GM18507 (cell line): Measurements from ENCODE around the gene MAP1LC3B.

Source experiments
- DNase-seq: peaks from one replicate; pipeline ENCODE4 v3.0.0; 2011; ENCODE audit warnings: low read depth; ENCODE audit not compliant: insufficient read length; ENCODE audit errors: extremely low spot score
- FAIRE-seq: peaks from 2 replicates; lab custom pipeline; 2011; peaks lifted over from hg19 to GRCh38; lab: Jason Lieb, UNC

MAP1LC3B gene

DNA sequence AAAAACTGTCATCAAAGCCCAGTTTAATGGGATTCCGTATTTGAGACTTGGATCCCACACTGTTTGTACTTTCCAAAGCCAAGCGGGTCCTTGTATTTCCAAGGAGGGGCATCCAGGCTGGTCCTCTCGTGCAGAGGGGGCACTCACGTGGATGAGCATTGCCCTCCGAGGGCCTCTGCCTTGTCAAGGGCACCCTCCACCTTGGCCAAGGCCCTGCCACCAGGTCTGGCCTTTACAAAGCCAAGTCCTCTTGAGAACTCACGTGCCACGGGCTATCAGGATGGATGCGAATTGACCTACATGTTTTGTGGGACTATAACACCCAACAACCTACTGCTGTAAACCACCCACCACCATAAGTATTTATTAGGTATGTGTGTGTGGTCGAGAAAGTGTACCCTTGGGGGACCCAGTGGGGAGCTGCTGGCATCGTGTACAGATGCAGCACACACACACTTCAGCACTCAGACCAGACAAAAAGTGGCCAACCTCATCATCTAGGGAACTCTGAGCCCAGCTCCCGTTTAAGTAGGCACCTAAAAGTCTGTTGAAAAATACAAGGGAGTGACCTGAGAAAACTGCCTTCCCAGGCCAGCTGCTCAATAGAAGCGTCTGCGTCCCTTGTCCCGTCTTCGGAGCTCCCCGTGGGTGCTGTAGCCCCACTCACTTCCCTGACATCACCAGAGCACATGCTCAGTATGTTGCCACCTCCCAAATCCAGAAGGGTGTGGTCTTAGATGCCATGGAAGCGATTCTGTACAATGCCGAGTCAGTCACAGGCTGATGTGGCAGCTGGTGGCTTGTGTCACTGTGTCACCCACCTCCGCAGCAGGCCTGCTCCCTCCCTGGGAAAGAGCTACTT is 12.9 kb downstream of the MAP1LC3B start:
- FAIRE-seq: no peak
- DNase-seq: no peak

DNA sequence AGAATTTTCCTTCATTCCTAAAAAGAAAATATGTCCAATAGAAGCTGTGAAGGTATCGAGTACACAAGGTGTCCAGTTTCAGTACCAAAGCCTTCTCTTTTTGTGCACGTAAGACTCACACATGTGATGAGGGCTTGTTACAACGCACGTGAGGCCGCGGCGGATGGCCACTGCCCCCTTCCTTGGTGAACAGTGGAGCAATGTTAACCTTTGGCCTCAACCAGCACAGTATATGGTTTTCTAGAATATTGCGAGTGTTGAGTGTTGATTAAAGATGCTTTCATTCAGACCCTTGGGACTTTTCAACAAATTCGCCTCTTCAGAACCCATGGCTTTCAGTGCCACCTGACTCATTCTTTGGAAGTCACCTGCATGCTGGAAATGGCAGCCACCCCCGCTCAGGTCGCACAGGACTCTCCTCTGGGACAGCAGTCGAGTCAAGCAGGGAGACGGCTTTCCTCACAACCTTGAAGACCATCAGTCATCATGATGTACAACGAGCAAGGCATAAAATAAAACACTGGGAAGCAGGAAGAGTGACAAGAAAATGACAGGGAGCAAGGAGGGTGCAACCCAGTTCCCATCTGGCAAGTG is 14.5 kb downstream of the MAP1LC3B start:
- FAIRE-seq (no peak), DNase-seq (no peak)

DNA sequence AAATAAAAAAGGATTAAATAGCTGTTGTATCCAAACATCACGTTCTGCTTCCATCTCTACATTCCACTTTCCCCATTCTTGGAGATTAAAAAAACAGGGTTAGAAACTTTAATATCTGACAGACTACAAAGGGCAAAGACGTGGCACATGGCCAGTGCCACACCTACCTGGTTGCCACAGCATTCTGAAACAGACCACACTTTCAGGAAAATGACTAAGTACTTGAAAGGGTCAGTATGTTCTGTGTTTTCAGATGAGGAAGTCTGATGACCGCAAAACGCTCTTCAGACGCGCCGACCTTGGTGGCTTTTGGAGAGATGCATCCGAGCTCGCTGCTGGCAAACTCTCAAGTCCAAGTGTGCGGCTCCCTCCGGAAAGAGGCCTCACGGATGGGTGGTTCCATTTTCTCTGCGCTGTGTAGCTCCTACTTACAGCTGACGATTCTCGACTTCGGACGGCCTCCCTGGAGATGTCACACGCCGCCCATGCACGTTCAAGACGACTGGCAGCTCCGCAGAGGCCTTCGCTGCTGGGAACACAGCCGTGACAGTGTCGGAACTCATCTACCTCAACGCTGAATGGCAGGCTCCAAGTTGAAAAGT is 15.5 kb downstream of the MAP1LC3B start:
- FAIRE-seq (peak; percentile 59), DNase-seq (no peak)

DNA sequence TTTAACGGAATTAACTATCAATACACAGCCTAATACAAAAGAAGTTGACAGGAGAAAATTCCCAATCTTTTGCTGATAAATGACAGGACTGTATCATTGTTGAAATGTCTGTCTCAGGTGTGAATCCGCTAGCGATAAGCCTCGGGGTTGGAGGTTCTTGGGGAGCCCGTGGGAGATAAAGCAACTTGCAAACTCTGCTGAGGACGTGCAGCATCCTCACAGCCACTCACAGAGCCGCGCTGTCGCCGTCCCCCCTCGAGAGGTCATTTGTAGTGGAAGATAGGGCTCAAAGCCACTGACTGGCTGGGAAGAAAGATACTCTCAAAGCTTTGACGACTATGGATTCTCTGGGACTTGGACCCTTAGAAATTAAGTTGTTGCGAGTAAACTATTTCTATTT is 17.0 kb downstream of the MAP1LC3B start:
- no peak for DNase-seq
- FAIRE-seq: no peak

DNA sequence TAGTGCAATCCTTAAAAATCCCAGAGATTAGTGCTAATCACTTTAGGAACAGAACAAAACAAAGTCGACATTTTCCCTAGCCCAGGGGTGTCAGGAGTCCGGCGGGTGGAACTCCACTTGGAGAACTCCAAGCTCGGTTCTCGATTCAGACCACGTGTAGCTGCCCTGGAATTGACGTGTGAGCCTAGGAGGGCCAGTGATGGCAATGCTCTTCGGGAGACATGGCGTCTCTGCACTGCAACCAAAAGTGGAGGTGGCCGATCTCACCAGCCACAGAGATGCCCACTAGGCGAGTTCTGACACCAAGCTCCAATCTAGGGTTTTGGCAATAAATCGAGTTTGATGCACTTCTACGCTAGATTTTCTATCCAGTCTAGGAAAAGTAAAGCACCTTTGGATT is 17.6 kb downstream of the MAP1LC3B start:
- FAIRE-seq: no peak
- DNase-seq: no peak

DNA sequence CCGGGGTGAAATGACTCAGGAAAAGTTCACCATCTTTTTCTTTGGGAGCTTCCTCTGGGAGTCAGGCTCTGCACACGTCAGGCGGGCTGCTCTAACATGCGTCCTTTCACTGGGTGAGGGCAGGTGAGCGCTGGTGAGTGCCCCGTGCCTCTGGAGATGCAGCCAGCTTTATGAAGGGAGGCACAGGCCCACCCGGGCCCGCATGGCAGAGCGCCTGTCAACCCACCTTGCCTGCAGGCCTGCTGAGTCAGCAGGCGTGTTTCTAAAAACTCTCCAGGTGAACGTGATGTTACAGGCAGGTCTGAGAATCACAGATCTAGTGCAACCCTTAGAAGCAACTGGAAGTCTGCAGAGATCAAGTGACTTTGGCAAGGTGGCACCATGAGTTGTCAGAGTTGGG is 18.4 kb downstream of the MAP1LC3B start:
- FAIRE-seq (no peak), DNase-seq (no peak)

DNA sequence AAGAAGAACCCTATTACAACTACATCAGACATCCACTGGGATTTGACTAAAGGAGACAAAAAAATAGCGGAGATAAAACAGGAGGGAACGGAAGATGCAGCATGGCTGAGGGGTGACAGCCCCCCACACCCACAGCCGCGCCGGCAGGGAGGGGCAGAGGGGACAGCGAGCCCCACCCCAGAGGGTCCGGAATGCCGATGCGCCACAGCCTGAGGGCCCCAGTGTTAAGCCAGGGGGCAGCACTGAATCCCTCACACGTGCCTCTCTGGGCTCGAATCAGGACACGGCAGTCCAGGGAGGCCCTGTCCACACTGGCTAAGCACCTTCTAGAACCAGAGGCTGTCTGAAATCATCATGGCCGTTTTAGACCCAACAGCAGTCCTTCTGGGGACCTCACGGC is 18.8 kb downstream of the MAP1LC3B start:
- DNase-seq (no peak), FAIRE-seq (no peak)

DNA sequence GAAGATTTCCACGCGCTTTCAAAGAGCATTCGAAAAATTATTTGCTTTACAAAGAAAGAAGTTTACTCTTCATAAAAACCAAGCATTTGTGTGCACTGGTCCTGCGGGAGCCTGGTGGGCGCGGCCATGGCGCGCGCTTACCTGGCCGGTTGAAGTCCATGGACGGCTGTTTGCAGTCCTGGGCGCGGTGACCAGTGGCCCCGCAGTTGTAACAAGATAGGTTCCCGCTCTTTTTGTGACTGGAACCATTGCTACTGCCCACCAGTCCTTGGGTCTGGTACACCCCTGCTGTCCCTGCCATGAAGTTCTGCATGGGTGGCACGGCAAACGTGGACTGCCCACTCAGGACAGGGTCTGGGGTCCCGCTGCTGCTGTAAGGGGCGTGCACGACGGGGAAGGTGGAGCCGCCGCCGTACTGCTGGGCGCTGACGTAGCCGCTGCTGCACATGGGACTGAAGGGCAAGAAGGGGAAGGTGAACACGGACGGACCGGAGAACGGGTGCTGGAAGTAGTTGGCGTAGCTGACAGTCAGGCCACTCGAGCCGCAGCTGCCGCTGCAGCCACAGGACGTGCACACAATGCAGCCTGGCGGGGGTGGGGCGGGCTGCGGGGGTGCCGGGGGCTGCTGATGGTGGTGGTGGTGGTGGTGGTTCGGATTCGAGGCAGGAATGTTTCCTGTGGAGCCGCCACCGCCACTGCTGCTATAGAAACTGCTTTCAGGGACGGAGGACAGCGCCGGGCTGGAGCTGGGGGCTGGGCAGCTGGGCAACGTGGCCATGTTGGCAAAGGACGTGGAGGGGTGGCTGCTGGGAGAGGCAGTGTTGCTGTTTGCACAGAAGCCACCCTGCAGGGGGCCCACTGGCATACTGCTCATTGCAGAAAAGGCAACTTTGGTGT is 19.5 kb downstream of the MAP1LC3B start:
- DNase-seq: no peak
- no peak for FAIRE-seq

DNA sequence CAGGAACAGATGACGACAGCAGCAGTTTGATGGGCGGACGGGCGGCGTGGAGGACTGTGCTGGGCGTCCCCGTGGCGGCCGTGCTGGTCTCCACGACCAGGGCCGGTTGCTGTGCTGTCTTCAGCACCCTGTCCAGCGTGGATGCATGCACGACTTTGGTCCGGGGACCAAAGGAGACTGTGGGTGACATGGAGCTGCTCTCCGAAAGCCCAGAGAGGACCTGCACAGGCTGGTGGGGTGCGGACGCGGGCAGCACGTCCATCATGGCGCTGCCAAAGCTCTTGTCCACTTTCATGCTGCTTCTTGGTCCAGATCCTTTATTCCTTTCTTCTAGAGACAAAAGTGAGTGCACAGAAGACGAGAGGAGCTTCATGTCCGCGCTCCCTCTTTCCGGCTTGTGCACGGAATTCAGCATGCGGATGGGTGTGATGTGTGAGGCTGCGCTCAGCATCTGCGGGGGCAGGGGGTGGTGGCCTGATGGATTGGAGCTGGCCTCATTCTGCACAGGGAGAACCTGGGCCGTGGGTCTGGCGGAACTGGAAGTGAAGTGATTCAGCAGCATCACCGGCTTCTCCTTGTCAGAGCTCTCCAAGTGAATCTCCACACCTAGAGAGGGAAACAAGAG is 20.3 kb downstream of the MAP1LC3B start:
- FAIRE-seq (no peak), DNase-seq (no peak)

DNA sequence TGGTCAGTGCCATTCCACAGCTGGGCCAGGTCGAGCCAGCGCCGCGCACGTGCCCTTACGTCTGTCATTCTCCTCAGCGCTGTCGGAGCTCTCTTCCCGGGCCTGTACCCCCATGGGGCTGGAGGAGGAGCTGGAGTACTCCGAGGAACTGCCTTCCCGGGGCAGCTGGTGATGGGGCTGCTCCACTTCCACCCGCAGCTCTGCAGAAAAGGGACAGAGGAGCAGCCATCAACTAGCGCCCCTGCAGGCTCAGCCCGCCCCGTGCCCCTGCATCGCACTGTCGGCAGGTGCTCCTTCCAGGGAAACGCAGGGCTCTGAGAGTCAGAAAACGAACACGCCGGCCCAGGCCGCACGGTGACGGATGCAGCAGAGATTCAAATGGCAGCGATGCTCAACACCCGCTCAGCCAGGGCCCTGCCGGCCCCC is 20.9 kb downstream of the MAP1LC3B start:
- DNase-seq (no peak), FAIRE-seq (no peak)

DNA sequence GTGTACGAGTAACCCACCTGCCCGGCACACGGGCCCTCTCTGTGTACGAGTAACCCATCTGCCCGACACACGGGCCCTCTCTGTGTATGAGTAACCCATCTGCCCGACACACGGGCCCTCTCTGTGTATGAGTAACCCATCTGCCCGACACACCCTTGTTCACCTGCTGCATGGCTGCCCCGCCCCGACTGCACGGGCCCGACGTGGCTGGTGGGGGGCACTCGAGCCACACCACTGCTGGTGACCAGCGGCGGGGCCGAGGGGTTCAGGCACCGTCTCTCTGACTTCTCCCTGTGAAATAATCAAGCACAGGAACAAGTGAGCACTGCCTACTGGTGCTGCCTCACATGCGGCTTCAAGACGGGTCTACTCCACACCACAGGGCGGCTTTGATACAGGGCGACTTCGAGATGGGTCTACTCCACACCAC is 22.1 kb downstream of the MAP1LC3B start:
- DNase-seq (no peak), FAIRE-seq (no peak)

DNA sequence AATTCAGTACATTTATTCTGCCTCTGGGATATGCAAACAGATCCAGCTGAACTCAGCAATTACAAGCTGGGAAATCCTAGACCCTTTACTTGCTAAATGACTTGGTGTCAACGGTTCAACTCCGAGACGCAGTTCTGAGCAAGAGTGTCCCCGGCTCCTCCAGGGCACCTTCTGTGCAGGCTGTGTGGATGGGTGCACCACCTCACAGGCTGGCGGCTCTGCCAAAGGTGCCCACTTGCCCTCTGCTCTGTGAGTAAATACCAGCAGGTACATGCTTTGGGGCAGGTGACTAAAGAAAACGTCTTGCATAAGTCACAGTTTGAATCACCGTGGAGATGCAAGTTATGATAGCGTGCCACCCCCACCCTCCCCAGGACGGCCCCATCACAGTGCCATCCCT is 23.3 kb downstream of the MAP1LC3B start:
- FAIRE-seq (no peak), DNase-seq (no peak)

DNA sequence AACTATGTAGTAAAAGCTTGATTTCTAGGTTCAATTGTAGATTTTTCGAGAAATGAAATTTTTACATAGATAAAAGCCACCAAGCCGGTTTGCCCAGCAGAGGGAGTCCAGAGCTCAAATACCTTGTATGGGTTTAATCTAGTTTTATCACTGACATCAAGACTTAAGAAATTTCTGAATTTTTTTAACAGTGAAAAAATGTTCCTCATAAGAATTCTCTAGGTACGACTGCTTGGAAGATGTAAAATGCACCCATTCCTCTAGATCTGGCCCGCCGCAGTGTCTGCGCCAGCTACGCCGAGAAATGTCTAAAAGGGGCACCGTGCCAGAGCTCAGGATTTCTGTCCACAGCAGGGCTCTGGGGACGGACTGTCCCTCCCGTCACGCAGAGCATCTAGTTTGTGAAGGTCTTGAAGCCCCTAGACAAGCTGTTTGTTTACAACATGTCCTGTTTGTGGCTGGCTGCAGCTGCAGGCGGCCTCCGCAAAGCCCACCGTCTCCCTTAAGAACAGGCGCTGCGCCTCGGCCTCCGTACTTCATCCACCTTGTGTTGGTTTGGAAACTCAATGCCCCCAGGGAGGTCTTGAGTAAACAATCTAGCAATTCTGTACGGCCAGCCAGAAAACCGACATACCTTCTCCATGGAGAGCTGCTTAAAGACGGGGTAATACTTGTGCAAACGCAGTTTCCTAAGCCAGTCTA is 24.8 kb downstream of the MAP1LC3B start:
- FAIRE-seq (no peak), DNase-seq (no peak)

DNA sequence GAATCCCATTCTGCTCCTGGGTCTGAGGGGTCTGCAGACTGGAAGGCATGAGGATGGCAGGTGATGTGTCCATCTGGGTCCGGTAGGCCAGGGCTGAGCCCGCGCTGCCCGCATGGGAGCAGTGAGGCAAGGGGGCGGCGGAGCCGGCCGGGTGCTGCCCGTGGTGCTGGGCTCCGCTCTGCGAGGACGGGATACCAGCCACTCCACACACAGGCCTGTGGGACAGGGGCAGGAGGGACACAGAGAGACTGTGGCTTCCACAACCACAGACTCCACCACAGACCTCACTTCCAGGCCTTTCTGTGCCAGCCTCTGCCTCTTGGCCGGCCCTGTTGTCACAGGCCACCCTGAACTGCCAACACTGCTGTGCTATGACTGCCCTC is 25.4 kb downstream of the MAP1LC3B start:
- FAIRE-seq: no peak
- no peak for DNase-seq

DNA sequence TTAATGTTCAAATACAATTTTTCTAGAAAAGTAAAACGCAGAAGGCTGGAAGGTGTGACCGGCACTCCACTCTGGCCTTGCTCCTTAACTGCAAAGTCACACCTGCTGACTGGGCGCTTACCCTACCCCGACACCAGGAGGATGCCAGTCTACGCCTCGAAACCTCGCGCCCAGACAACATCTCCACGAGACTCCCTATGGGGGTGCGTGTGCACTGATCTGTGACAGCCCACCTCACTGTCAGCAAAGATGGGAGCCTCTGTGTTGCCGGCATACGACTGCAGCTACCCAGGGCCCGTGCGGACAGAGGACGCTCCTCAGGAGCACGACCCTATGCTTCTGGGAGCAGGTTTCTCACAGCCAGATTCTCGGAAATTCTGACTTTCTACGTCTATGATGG is 26.1 kb downstream of the MAP1LC3B start:
- no peak for DNase-seq
- FAIRE-seq: no peak

DNA sequence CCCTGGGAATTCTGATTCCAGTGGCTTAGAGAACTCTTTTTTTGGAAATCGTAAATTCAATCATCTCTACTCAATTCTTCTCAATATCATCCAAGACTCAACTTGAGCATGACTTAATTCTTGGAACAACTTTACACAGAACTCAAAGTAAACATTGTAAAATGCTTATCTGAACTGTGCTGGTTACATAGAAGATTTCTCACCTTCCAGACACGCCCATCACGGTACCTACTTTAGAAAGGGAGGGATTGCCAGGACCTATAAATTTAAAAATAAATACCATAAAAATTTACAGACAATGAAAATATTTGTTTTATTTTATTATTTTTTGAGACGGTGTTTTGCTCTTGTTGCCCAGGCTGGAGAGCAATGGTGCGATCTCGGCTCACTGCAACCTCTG is 26.5 kb downstream of the MAP1LC3B start:
- no peak for FAIRE-seq

DNA sequence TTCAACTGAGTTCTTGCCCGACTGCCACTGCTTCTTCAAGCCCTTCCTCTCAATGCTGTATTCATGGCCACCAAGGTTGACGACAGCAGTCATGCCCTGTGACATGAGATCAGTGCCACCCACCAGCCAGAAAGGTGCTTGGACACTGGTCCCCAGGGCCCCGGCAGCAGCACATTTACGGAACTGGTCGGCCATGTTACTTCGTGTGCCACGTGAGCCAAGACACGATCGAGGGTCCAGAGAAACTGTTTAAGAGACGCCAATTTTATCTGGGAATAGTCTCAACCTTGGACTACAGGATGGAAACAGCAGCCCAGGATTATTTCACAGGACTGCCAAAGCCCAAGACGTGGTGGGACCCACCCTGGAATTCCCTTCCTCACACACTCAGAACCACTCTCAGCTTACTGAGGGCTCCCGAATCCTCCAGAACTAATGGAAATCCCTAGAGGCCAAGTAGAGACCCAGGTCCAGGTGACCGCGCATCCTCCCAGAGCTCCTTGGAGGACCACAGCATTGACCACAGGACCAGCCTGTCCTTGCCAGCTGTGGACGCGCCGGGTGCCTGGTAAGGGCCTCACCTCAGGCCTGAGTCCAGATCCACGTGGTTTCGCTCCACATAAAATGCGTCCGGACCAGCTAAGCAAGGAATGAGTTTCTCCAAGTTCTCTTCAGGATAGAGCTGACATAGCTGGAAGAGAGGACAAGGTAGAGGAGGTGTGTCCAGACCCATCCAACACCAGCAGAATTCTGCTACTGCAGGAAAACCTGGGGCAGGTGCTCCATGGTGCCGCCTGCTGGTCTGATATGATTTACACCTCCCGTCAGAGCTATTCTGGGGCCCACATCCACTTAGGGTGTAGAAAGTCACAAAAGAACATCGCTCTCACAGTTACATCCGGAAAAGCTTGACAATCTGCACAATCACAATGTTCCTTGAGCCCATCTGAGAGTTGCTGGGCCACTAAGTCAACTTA is 28.2 kb downstream of the MAP1LC3B start:
- DNase-seq (no peak), FAIRE-seq (no peak)

More for the DNA sequence above, 26.5 kb downstream of the MAP1LC3B start:
- DNase-seq: no peak
